Right lobe of liver (tissue), 4 donors: Measurements from ENCODE around the gene CCDC6.
A peak's percentile ranks its signal among the peaks of the same experiment; 100 is the strongest.

ENCODE experiments used
- POLR2A ChIP-seq: fragments of 450-650 bp; IDR thresholded peaks from one replicate; pipeline ENCODE4 v1.6.1; 2017; ENCODE audit warnings: antibody characterized with exemption, mild to moderate bottlenecking
- TF ChIP-seq, protein P1 (sequence below), 4 donors: fragments of 200-600 bp in 3 of 4; fragments of 450-650 bp in 1 of 4; IDR thresholded peaks; one replicate each; pipeline versions ENCODE4 v1.5.1 to v1.8.0; 2016 to 2022; ENCODE audit warnings: antibody characterized with exemption in 4 of 4, mild to moderate bottlenecking in 2 of 4
- donor health status: DM: no; HTN: no; CAD: no.
- donor health status: DM: no; HTN: no; CAD: no.
- donor health status: DM: no; HTN: yes; CAD: no.

DNA sequence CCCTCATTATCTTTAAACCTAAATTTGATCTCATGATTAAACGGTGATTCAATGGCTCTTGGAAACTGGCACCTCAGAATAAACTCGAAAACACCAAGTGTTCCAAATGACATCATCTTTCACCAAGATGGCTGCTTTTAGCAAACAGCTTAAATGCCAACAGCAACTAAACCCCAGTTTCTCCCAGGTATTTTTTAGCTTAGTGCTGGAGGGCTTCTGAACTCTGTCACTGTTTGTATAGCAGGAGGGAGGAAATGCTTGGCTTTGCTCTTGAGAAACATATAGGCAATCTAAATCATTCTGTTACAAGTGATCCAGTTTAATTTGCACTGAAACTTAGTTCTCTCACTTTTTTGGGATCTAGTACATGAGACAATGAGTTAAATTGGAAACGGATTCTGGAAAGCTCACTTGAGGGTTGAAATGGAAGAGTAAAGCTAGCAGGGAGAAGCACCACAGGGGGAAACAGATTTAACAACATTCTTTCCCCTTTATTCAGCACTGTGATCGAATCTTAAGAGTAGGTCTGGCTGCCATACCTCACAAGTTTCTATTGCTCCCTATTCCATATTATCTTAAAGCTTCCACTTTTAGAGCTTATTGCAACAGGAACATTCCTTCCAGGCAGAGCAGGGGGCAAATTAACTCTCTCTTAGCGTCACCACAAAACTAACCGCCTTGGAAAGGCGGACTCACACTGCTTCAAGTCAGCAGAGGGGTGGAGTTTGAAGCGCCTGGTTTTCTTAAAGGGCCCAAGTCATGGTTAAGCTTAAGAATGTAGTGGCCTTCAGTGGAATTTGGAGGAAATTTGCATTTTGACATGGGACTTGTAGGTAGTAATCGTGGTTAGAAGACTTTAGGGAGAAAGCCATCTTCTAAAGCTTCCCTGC is 1.8 kb upstream of the CCDC6 start:
- TF ChIP-seq, protein P1, sequence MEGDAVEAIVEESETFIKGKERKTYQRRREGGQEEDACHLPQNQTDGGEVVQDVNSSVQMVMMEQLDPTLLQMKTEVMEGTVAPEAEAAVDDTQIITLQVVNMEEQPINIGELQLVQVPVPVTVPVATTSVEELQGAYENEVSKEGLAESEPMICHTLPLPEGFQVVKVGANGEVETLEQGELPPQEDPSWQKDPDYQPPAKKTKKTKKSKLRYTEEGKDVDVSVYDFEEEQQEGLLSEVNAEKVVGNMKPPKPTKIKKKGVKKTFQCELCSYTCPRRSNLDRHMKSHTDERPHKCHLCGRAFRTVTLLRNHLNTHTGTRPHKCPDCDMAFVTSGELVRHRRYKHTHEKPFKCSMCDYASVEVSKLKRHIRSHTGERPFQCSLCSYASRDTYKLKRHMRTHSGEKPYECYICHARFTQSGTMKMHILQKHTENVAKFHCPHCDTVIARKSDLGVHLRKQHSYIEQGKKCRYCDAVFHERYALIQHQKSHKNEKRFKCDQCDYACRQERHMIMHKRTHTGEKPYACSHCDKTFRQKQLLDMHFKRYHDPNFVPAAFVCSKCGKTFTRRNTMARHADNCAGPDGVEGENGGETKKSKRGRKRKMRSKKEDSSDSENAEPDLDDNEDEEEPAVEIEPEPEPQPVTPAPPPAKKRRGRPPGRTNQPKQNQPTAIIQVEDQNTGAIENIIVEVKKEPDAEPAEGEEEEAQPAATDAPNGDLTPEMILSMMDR (IDR thresholded peaks at IDR 0.05) = no peak
- peak; percentile 39 for TF ChIP-seq POLR2A
